Superior temporal gyrus (tissue), 1 donor: ENCODE data around the gene GULP1.
"Not testable (repeated sequence)": the region's sequence is repeated elsewhere in the genome, so short reads cannot be mapped to it uniquely, and the experiment has no call there.

Experiments used
- DNase-seq: peaks from one replicate; pipeline ENCODE4 v3.0.0-alpha.2; 2016; ENCODE audit errors: extremely low spot score

GULP1 gene

DNA sequence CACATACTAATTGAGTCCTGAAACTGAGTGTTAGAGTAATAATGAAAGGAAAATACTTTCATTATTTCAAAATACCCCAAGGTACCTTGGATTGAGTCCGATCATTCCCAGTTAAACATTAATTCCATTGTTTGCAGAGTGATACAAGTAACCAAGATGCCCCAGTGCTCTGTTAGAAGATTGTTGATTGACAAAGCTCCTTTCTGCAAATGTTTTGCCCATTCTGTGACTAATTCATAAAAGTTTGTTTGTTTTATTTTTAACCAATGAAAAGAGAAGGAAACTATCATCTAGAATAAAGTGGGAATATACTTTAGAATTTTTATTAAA, 124.0 kb downstream of the GULP1 start:
- DNase-seq: no peak

DNA sequence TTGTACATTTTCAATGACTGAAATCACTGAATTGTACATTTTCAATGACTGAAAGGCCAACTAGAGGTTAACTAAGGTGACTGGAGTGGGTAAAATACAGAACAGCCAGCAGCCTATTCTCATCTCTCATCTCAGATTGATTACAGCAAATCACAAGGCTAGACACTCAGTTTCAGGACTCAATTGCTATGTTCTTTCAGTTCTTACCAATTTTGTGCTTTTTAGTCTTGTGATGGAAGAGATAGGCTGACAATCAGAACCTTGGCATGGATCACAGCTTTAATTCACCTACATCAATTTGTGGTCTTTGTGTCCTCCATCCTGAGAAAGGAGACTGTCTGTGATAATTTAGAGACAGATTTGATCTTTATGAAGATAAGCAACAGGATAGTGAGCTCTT, 124.7 kb downstream of the GULP1 start:
- DNase-seq: no peak

GRCh38 chr2:188422726-188423125, 131.1 kb downstream of the GULP1 start:
- no peak for DNase-seq

DNA sequence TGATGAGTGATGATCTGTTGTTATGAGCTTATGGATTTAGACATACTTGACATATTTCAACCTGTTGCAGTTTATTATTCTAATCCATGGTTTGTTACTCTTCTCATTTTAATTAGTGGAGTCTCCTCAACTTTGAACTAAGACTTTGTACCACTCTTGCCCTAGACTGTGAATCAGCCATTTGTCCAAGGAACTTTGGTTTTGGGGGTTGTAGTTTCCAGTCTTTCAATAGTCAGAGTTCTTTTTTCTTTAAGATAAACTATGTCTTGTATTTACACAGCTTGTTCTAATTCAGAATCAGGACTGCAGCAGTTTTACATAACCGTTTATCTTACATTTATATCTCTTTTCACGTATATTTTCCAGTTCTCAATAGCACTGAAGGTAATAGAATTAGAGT, 133.6 kb downstream of the GULP1 start:
- DNase-seq: no peak

DNA sequence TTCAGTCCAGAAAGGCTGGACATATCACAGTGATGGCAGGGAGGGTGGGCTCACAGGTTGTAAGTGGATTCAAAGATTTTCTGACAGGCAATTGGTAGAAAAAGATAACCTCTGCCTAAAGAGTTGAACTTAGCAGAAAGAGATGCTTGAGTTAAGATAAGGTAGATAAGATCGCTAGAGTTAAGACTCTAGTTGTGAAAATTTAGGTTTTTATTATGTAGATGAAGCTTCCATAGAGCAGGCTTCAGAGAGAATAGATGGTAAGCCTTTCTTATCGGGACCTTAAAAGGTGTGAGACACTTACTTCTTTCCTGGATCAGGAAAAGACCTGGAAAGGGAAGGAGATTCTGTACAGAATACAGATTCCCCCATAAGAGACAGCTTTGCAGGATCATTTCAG, 134.4 kb downstream of the GULP1 start:
- no peak for DNase-seq

DNA sequence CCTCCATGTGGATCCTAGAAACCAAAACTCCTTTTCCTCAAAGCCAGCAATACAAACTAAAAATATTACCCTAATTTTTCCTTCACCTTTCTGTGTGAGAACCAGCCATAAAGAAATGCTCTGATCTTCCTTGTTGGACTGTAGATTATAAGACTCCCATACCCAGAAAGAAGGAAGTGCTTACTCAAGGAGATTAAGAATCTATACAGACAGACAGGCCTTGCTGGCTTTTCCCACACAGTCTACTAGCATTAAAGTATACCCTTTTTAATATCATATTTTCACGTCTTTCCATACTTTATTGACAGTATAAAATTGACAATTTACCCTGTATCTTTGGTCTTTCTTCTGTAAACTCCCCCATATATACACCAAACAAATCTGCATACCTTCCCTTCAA, 139.0 kb downstream of the GULP1 start:
- no peak for DNase-seq

- DNase-seq: no peak
Observed at GRCh38 chr2:188434018-188434417, 142.3 kb downstream of the GULP1 start.

GRCh38 chr2:188435115-188435514, 143.4 kb downstream of the GULP1 start:
- no peak for DNase-seq

GRCh38 chr2:188437537-188437936, 145.9 kb downstream of the GULP1 start:
- DNase-seq: no peak

DNA sequence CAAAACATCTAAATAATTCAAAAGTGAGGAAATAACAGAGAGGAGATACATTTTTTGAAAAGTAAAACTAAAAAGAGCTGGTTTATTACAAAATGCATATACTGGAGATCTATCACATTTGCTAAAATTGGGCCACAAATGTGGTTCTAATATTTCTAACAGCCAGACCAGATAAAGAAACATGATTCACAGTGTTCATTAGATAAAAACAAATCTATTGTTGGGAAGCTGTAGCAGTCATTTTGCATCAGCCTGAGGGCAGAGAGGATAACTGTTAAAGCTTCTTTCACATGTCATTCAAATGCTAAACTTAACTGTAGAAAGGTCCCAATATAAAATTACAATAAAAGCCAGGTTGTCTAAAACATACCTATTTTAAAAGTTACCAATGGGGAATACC, 148.3 kb downstream of the GULP1 start:
- no peak for DNase-seq

GRCh38 chr2:188440849-188441248, 149.2 kb downstream of the GULP1 start:
- DNase-seq: no peak

DNA sequence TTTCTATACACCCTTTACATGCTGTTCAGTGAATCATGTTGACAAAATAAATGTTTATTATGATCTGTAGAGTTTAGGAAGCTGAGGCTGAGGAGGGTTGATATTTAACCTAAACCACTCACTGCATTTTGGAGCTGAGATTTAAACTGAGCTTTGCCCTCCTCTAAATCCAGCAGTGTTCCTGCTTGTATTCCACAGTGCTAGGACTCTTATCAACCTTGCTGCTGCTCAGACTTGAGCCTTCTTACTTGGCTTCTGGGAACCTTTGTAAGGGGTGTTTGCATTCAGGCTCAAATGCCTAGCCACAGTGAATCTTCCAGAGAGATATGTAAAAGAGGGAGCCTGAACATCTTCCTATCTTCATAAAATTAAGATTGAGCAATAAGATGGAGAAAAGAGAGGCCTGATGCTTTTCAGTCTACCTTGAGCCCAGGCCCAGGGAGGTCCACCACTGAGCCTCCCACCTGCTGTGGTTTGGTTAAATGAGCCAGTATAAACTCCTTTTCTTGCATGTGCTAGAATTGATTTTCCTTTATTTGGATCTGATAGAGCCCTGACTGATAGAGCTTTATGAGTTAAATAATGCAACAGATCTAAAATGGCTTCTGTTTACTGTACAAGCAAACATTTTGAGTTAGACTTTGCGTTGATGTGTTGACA, 149.7 kb downstream of the GULP1 start:
- DNase-seq: no peak

DNA sequence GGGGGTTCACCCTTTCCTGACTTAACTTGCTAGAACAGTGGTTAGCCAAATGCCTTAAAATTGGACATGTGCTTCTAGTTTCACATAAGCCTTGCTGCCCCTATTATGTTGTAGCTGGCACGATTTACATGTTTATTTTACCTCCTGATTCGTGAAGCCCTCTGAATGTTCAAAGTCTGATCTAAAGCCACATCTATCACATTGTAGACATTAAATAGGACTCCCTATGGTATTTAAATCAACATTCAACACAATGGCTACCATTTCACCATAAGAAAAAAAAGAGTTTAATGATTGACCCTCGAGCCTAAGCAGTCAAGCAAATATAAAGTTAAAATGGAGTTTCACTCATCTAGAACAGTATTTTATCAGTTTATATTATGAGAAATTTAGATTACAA, 151.5 kb downstream of the GULP1 start:
- DNase-seq: no peak

GRCh38 chr2:188444106-188444835, 152.6 kb downstream of the GULP1 start:
- no peak for DNase-seq

DNA sequence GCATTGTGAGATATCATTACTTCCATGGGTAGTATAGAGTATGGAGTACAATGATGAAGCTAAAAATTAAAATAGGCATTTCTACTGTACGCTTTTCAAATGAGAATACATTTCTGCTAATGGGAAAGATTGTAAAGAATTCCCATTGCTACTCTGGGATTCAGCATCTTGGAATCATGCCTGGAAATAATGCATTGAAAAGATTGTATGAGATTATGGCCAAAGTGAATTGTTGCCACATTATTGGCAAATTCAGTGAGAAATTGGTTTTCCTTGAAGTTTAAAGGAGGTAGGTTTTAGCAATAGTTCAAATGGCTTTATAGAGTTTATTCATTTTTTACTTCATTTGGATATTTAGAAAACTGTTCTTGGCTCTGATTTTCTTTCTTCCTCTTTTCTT, 157.9 kb downstream of the GULP1 start:
- DNase-seq: no peak

GRCh38 chr2:188449971-188450370, 158.3 kb downstream of the GULP1 start:
- DNase-seq: no peak

- no peak for DNase-seq
Observed at GRCh38 chr2:188450732-188451483, 159.2 kb downstream of the GULP1 start.

GRCh38 chr2:188452084-188452483, 160.4 kb downstream of the GULP1 start:
- DNase-seq: no peak

GRCh38 chr2:188456114-188456909, 164.6 kb downstream of the GULP1 start:
- DNase-seq: no peak

DNA sequence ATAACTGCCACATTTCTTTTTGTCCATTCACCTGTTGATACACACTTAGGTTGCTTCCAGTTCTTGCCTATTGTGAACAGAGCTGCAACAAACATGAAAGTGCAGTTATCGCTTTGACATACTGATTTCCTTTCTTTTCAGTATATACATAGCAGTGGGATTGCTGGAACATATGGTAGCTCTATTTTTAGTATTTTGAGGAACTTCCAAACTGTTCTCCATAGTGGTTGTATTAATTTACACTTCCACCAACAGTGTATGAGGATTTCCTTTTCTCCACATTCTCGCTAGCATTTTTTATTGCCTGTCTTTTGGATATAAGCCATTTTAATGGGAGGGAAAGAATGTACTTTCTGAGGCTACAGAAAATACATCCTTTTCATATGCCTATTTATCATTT, 167.4 kb downstream of the GULP1 start:
- peak; percentile 32 for DNase-seq

DNA sequence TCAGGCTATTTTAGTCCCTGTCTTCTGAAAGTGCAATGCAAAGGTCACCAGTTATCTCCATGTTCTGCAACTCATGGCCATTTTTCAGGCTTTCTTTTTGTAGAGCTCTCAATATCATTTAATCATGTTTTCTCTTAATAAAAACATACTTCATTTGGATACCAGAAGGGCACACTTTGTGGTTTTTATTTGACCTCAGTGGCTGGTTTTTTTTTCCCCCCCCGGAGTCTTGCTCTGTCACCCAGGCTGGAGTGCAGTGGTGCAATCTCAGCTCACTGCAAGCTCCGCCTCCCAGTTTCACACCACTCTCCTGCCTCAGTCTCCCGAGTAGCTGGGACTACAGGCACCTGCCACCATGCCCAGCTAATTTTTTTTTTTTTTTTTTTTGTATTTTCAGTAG, 174.4 kb downstream of the GULP1 start:
- DNase-seq: not testable (repeated sequence)

- no peak for DNase-seq
Observed at GRCh38 chr2:188466761-188467160, 175.1 kb downstream of the GULP1 start.
